Measurements from ENCODE around the gene AMPH.

- TF ChIP-seq CTCF (IDR thresholded peaks at IDR 0.05) (no peak), POLR2A (IDR thresholded peaks at IDR 0.05) (no peak)
Observed at GRCh38 chr7:38506756-38507155, 124.4 kb downstream of the AMPH start.
